ENCODE results near the gene RHOG. TPM values are rescaled to one million over a fixed set of nuclear protein-coding genes. Genes with fewer than 3 reads are reported as not detected.

The RHOG gene
- total and polyA plus RNA-seq, 9 of the 15 experiments (the other 6 are each of a cell fraction or from before 2014, with no cell fraction given): 22.6 to 162 (median 80.3) TPM

GRCh38 chr11:3834349-3834663 is 6.5 kb downstream of the RHOG start (continued):
- TF ChIP-seq ZNF668 (CRISPR knock-in tag; IDR thresholded peaks at IDR 0.05): no peak
- no peak for TF ChIP-seq NKRF (IDR thresholded peaks at IDR 0.05; ENCODE audit: borderline replicate concordance)
- no peak for TF ChIP-seq KDM2B (CRISPR knock-in tag; IDR thresholded peaks at IDR 0.05)
- TF ChIP-seq TCF15 (CRISPR knock-in tag; IDR thresholded peaks at IDR 0.05): no peak

- no peak for ATAC-seq
- POLR2A ChIA-PET: interaction anchor here (0.5 to 2.5 kb wide), 4 partner anchors 8 to 189 kb away, joined by 3 to 8 read pairs (median 5); no protein-coding TSS in a partner anchor
- 14% methylated on average over 2 of the region's 2 CpGs for WGBS (ENCODE audit: insufficient coverage, low coverage, missing lambda C conversion rate)
- TF ChIP-seq ZNF140 (CRISPR knock-in tag; IDR thresholded peaks at IDR 0.05) (no peak), SRSF1 (IDR thresholded peaks at IDR 0.05; ENCODE audit: low read depth, low read length) (no peak), LCOR (CRISPR knock-in tag; IDR thresholded peaks at IDR 0.05) (no peak), LEF1 (IDR thresholded peaks at IDR 0.05) (no peak), PBX2 (CRISPR knock-in tag; IDR thresholded peaks at IDR 0.05; ENCODE audit: low read depth) (no peak), PBX2 (tag; conservative IDR thresholded peaks at IDR 0.05; ENCODE audit: low read depth) (no peak), CXXC5 (CRISPR knock-in tag; IDR thresholded peaks at IDR 0.05) (peak; percentile 65), TAL1 (IDR thresholded peaks at IDR 0.05) (peak; percentile 37; the same call in 1 of the 2 replicates), ADNP (tag; IDR thresholded peaks at IDR 0.05) (no peak), ZNF134 (CRISPR knock-in tag; conservative IDR thresholded peaks at IDR 0.05) (no peak), EP300 (IDR thresholded peaks at IDR 0.05; ENCODE audit: low read length) (peak; percentile 39; the same call in 1 of the 2 replicates), ZFP36 (IDR thresholded peaks at IDR 0.05; ENCODE audit: low read depth, low read length, partially characterized antibody) (no peak), MITF (IDR thresholded peaks at IDR 0.05) (no peak), MAFK (IDR thresholded peaks at IDR 0.05; ENCODE audit: low read length) (no peak)
These were observed 7.3 kb downstream of the RHOG start for GRCh38 chr11:3833449-3833848.

More at GRCh38 chr11:3833449-3833848, 7.3 kb downstream of the RHOG start:
- Histone ChIP-seq H3K4me1 (replicated peaks in 1 of 2; ENCODE audit: control insufficient read depth in 2 of 2, insufficient read depth in 2 of 2, low read length in 2 of 2) (peaks cover 53 to 75% of the 10 kb centered on the region in 2 experiments), H4K20me1 (replicated peaks; ENCODE audit: control insufficient read depth, insufficient read depth, low read length) (no peaks in the 10 kb centered on the region; the same call in 1 of the 2 replicates), H3K4me3 (no peak overlapping the region), H3K36me3 (ENCODE audit: control insufficient read depth, insufficient read depth, low read length) (peaks cover 82% of the 10 kb centered on the region), H3K9me3 (replicated peaks; ENCODE audit: control insufficient read depth, insufficient read depth, low read depth, low read length) (no peaks in the 10 kb centered on the region), H2AFZ (ENCODE audit: low read depth, low read length) (no peak overlapping the region), H3K4me2 (ENCODE audit: insufficient read depth, low read length) (peak overlapping the region; percentile 82), H3K9ac (ENCODE audit: insufficient read depth in 1 of 2, low read depth in 2 of 2, low read length in 2 of 2) (peak overlapping the region in 1 of 2 experiments; percentile 76; a peak in 3 of 4 replicates), H3K9me1 (ENCODE audit: control insufficient read depth, insufficient read depth, low read length) (no peaks in the 10 kb centered on the region), H3K27ac (ENCODE audit: extremely low read depth, low read depth, low read length) (peak overlapping the region; percentile 94), H3K27me3 (ENCODE audit: control insufficient read depth in 2 of 2, insufficient read depth in 2 of 2, low read length in 2 of 2) (no peaks in the 10 kb centered on the region), H3K79me2 (ENCODE audit: control insufficient read depth, insufficient read depth, low read length) (peaks cover 97% of the 10 kb centered on the region)
- in situ Hi-C loops (cut with MboI) (no loop called here), intact Hi-C loops (cut with micrococcal nuclease) (no loop called here)
- FAIRE-seq (peak; percentile 76), DNase-seq (ENCODE audit: extremely low read depth in 1 of 4, low spot score in 3 of 4) (no peak)
- no TSS peak for BruUV-seq (replicated peaks)
- CTCF ChIA-PET (ENCODE audit: low intra/inter-chr PET ratio): no interaction called here

All from K562 (cell line).